H1 (cell line): Measurements from ENCODE around the gene TRPC4. TPM values are rescaled to one million over a fixed set of nuclear protein-coding genes. Genes with fewer than 3 reads are reported as not detected.

Experiments
- CTCF ChIA-PET: fragments of 300-600 bp; sonication (Branson Sonifier 250); formaldehyde crosslinking; loops from one replicate; lab custom pipeline; 2021; ENCODE audit not compliant: partially characterized antibody; lab: Charles Lee
- POLR2A ChIA-PET: fragments of 300-600 bp; sonication (Branson Sonifier 250); formaldehyde crosslinking; loops from one replicate; lab custom pipeline; 2021; ENCODE audit warnings: inconsistent platforms; ENCODE audit not compliant: partially characterized antibody; lab: Charles Lee
- DNase-seq, 2 experiments: peaks; one replicate each; pipeline versions ENCODE4 v3.0.0 to v3.0.0-alpha.2; 2010 to 2022; ENCODE audit warnings: low spot score in 2 of 2, low read depth in 1 of 2, mixed read lengths in 1 of 2
- FAIRE-seq: peaks from 2 replicates; lab custom pipeline; 2011; peaks lifted over from hg19 to GRCh38; lab: Jason Lieb, UNC
- H2AFZ ChIP-seq: 2 replicates; pipeline ENCODE4 v1.8.1; 2012; ENCODE audit warnings: low read length, inconsistent platforms
- H2AK5ac ChIP-seq: 2 replicates; pipeline ENCODE4 v1.6.1; 2013; ENCODE audit warnings: low read depth, low read length
- H2BK120ac ChIP-seq: replicated peaks from 2 replicates; pipeline ENCODE3; 2013; ENCODE audit warnings: low read depth, low read length, inconsistent platforms
- H2BK12ac ChIP-seq: 2 replicates; pipeline ENCODE4 v1.6.1; 2013; ENCODE audit warnings: low read depth, low read length
- H2BK15ac ChIP-seq: 2 replicates; pipeline ENCODE4 v1.6.1; 2013; ENCODE audit warnings: low read length
- H2BK20ac ChIP-seq: 2 replicates; pipeline ENCODE4 v1.6.1; 2013; ENCODE audit warnings: low read length
- H2BK5ac ChIP-seq: 2 replicates; pipeline ENCODE4 v1.6.1; 2013; ENCODE audit warnings: low read depth, low read length
- H3K14ac ChIP-seq: 2 replicates; pipeline ENCODE4 v1.6.1; 2013; ENCODE audit warnings: inconsistent platforms; ENCODE audit not compliant: insufficient read length
- H3K18ac ChIP-seq: 2 replicates; pipeline ENCODE4 v1.6.1; 2013; ENCODE audit warnings: low read length; ENCODE audit errors: extremely low read depth
- H3K23ac ChIP-seq: 2 replicates; pipeline ENCODE4 v1.6.1; 2013; ENCODE audit warnings: inconsistent platforms; ENCODE audit not compliant: insufficient read length
- H3K23me2 ChIP-seq: 2 replicates; pipeline ENCODE4 v1.6.1; 2013; ENCODE audit warnings: low read depth, low read length
- H3K27ac ChIP-seq: 2 replicates; pipeline ENCODE4 v1.6.1; 2011; ENCODE audit warnings: low read depth, low read length, inconsistent platforms
- H3K27me3 ChIP-seq, 4 experiments: replicated peaks in 1 of 4; 1 replicate in 1 of 4; 2 replicates in 3 of 4; pipeline versions ENCODE4 v1.6.1 to v1.8.1; 2011 to 2013; ENCODE audit warnings: low read length in 3 of 4, mild to moderate bottlenecking in 3 of 4, inconsistent platforms in 2 of 4, mixed read lengths in 2 of 4, moderate library complexity in 1 of 4; ENCODE audit not compliant: control insufficient read depth in 3 of 4, insufficient read depth in 3 of 4; ENCODE audit errors: extremely low read depth in 1 of 4
- H3K36me3 ChIP-seq, 4 experiments: 2 replicates each; pipeline versions ENCODE4 v1.6.1 to v1.8.1; 2011 to 2013; ENCODE audit warnings: mild to moderate bottlenecking in 4 of 4, low read length in 3 of 4, moderate library complexity in 2 of 4, control low read depth in 1 of 4, inconsistent platforms in 1 of 4; ENCODE audit not compliant: insufficient read depth in 4 of 4, control insufficient read depth in 2 of 4
- H3K4ac ChIP-seq: replicated peaks from 2 replicates; pipeline ENCODE3; 2013; ENCODE audit warnings: low read length, low read depth, mixed read lengths, inconsistent platforms; ENCODE audit not compliant: insufficient read length
- H3K4me1 ChIP-seq, 4 experiments: replicated peaks in 1 of 4; 1 replicate in 1 of 4; 2 replicates in 3 of 4; pipeline versions ENCODE4 v1.6.1 to v1.8.1; 2011 to 2013; ENCODE audit warnings: low read length in 3 of 4, inconsistent platforms in 2 of 4, mixed read lengths in 1 of 4; ENCODE audit not compliant: insufficient read depth in 4 of 4, control insufficient read depth in 3 of 4
- H3K4me2 ChIP-seq, 2 experiments: 2 replicates each; pipeline versions ENCODE4 v1.6.1 to v1.8.1; 2011 to 2013; ENCODE audit warnings: low read depth in 2 of 2, low read length in 2 of 2, control low read depth in 1 of 2, inconsistent platforms in 1 of 2, mild to moderate bottlenecking in 1 of 2; ENCODE audit not compliant: insufficient read depth in 1 of 2
- H3K4me3 ChIP-seq, 4 experiments: fragments of 200-600, 300-600 bp in 1 of 4; sonication (generic), shearing (Covaris generic), sonication (Bioruptor Twin) in 1 of 4; 2 replicates each; pipeline versions ENCODE4 v1.5.1 to v1.8.1; 2011 to 2016; ENCODE audit warnings: low read length in 4 of 4, low read depth in 3 of 4, control low read depth in 2 of 4, inconsistent platforms in 2 of 4, mild to moderate bottlenecking in 2 of 4, mixed read lengths in 1 of 4, moderate library complexity in 1 of 4; ENCODE audit not compliant: insufficient read depth in 2 of 4; ENCODE audit errors: extremely low read depth in 1 of 4
- H3K56ac ChIP-seq: replicated peaks from 2 replicates; pipeline ENCODE3; 2013; ENCODE audit warnings: low read depth, mild to moderate bottlenecking, mixed read lengths, low read length, inconsistent platforms; ENCODE audit not compliant: insufficient read length
- H3K79me1 ChIP-seq: 2 replicates; pipeline ENCODE4 v1.6.1; 2013; ENCODE audit warnings: low read depth, low read length, control low read depth
- H3K79me2 ChIP-seq, 2 experiments: 2 replicates each; pipeline versions ENCODE4 v1.6.1 to v1.8.1; 2012 to 2013; ENCODE audit warnings: low read length in 2 of 2, mild to moderate bottlenecking in 2 of 2, inconsistent platforms in 1 of 2; ENCODE audit not compliant: insufficient read depth in 2 of 2, control insufficient read depth in 1 of 2
- H3K9ac ChIP-seq, 4 experiments: replicated peaks in 1 of 4; 1 replicate in 1 of 4; 2 replicates in 3 of 4; pipeline versions ENCODE4 v1.6.1 to v1.8.1; 2011 to 2013; ENCODE audit warnings: low read depth in 3 of 4, low read length in 3 of 4, control low read depth in 2 of 4, mild to moderate bottlenecking in 2 of 4, moderate library complexity in 2 of 4, inconsistent platforms in 1 of 4; ENCODE audit errors: extremely low read depth in 1 of 4
- H3K9me3 ChIP-seq, 2 experiments: 2 replicates each; pipeline versions ENCODE4 v1.6.1 to v1.8.1; 2012 to 2013; ENCODE audit warnings: mild to moderate bottlenecking in 2 of 2, moderate library complexity in 2 of 2, control low read depth in 1 of 2, inconsistent platforms in 1 of 2, low read depth in 1 of 2, low read length in 1 of 2, mixed read lengths in 1 of 2; ENCODE audit not compliant: insufficient read depth in 2 of 2
- H4K20me1 ChIP-seq, 2 experiments: replicated peaks in 1 of 2; 2 replicates each; pipeline versions ENCODE3 to v1.8.1; 2011 to 2013; ENCODE audit warnings: inconsistent platforms in 2 of 2, low read length in 2 of 2, mild to moderate bottlenecking in 1 of 2; ENCODE audit not compliant: insufficient read depth in 2 of 2, control insufficient read depth in 1 of 2
- H4K5ac ChIP-seq: 2 replicates; pipeline ENCODE4 v1.6.1; 2013; ENCODE audit warnings: low read length, low read depth, mixed read lengths, inconsistent platforms; ENCODE audit not compliant: insufficient read length
- H4K8ac ChIP-seq: 2 replicates; pipeline ENCODE4 v1.8.0; 2013; ENCODE audit warnings: mild to moderate bottlenecking, moderate library complexity, low read length, inconsistent platforms; ENCODE audit not compliant: insufficient read depth; ENCODE audit errors: extremely low read depth
- H4K91ac ChIP-seq: replicated peaks from 2 replicates; pipeline ENCODE3; 2013; ENCODE audit warnings: low read length, mixed read lengths, inconsistent platforms; ENCODE audit not compliant: insufficient read length
- CTBP2 ChIP-seq: IDR thresholded peaks from 2 replicates; pipeline ENCODE4 v1.7.0; 2011; ENCODE audit warnings: borderline replicate concordance, mild to moderate bottlenecking, moderate library complexity, mixed read lengths, low read length; ENCODE audit not compliant: insufficient read depth, insufficient read length
- SIRT6 ChIP-seq: IDR thresholded peaks from one replicate; pipeline ENCODE4 v1.7.1; 2012; ENCODE audit warnings: low read length, inconsistent platforms
- TBP ChIP-seq: IDR thresholded peaks from 2 replicates; pipeline ENCODE4 v1.6.1; 2011; ENCODE audit warnings: low read depth, low read length, improper control_type of control experiment
- WGBS, 2 experiments: shearing (Covaris generic) in 1 of 2; methylation state at CpG; one replicate each; pipeline versions ENCODE4 v1.1.6 to v1.1.7; 2013 to 2015; ENCODE audit warnings: low lambda C conversion rate in 2 of 2, mixed read lengths in 2 of 2, inconsistent platforms in 1 of 2, low coverage in 1 of 2, missing lambda C conversion rate in 1 of 2; ENCODE audit not compliant: insufficient replicate concordance in 2 of 2, insufficient coverage in 1 of 2, insufficient read length in 1 of 2; ENCODE audit errors: extremely low coverage in 1 of 2, missing lambda C conversion rate in 1 of 2; 5-methylcytosine and 5-hydroxymethylcytosine counted together
- polyA plus RNA-seq, 7 experiments: library from polyadenylated mRNA; depleted of rRNA in 3 of 7; stranded (reverse) in 5 of 7; unstranded in 2 of 7; fragments of >200 nt in 5 of 7; fragments of 200-250 nt in 2 of 7; gene quantifications; 1 replicate in 5 of 7; 2 replicates in 1 of 7; 4 replicates in 1 of 7; pipeline versions ENCODE4 v1.2.1 to v1.2.3, GENCODE V29; 2011 to 2013; ENCODE audit warnings: missing spikeins in 2 of 7, mixed read lengths in 2 of 7
- total RNA-seq: library from RNA; stranded (reverse); fragmentation: NEBNext Ultra II Directional; extraction: Animal tissue kit (Norgen Biotek cat#: 25700); gene quantifications from 2 replicates; pipeline ENCODE4 v1.2.1, GENCODE V29; 2021

TRPC4 gene
- total and polyA plus RNA-seq, 2 of the 8 experiments (the other 6 are each of a cell fraction or from before 2014, with no cell fraction given), result 12.3 to 14.7 TPM

DNA sequence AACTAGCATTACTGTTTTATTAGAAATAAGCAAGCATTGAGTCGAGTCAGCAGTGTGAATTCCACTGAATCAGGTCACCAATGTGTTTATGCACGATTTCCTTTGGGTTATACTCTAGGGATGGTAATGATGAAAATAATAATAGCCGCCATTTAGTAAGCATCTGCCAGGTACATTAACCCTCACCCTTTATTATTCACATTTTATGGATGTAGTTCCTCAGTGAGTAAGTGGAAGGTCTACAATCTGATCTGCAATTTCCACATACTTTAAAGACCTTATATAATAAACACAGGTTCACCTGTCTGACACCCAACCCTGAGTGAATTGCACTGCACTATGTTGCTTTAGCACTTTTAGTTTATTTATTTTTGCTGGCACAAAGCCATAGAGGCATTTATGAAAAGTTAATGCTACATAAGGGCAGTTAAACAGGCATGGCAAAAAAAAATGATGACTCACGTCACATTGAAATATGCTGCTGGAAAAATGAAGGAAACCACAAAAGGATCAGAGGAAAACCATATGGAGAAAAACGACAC is 122.4 kb downstream of the TRPC4 start:
- no peak overlapping the region for H3K4me3 ChIP-seq
- POLR2A ChIA-PET, result no interaction called here
- no peak overlapping the region for H3K9ac ChIP-seq
- H3K9me3 ChIP-seq, result no peaks in the 10 kb centered on the region
- H3K79me2 ChIP-seq, result peaks cover 0 to 4% of the 10 kb centered on the region in 2 experiments; a peak in 1 of 4 replicates
- H3K4me1 ChIP-seq, result no peaks in the 10 kb centered on the region
- 85% methylated on average over 5 of the region's 5 CpGs; no CpG with 5 or more reads in 1 of the 2 experiments for WGBS, 2 experiments
- no peak overlapping the region for H2AFZ ChIP-seq
- peaks cover 0 to 10% (median 0%) of the 10 kb centered on the region in 4 experiments; a peak in 2 of 8 replicates for H3K36me3 ChIP-seq
- no peak overlapping the region for H4K5ac ChIP-seq
- no peak overlapping the region for H2BK5ac ChIP-seq
- H3K4me2 ChIP-seq, result no peak overlapping the region
- no peaks in the 10 kb centered on the region for H3K27me3 ChIP-seq
- H3K23ac ChIP-seq, result no peak overlapping the region
- no peak overlapping the region for H3K18ac ChIP-seq
- H2BK12ac ChIP-seq, result no peak overlapping the region
- H2BK120ac ChIP-seq, result no peak overlapping the region
- H3K23me2 ChIP-seq, result no peaks in the 10 kb centered on the region
- FAIRE-seq (no peak), DNase-seq (no peak)
- CTCF ChIA-PET, result no interaction called here
- H2AK5ac ChIP-seq, result no peak overlapping the region
- TF ChIP-seq CTBP2 (no peak), SIRT6 (no peak), TBP (no peak)
- no peaks in the 10 kb centered on the region for H4K20me1 ChIP-seq
- H3K14ac ChIP-seq, result no peak overlapping the region
- H4K91ac ChIP-seq, result no peak overlapping the region
- no peak overlapping the region for H3K4ac ChIP-seq
- no peak overlapping the region for H2BK15ac ChIP-seq
- no peak overlapping the region for H2BK20ac ChIP-seq
- no peak overlapping the region for H3K56ac ChIP-seq
- H4K8ac ChIP-seq, result no peak overlapping the region
- H3K79me1 ChIP-seq, result no peaks in the 10 kb centered on the region
- no peak overlapping the region for H3K27ac ChIP-seq
